GM12891 (cell line): Measurements from ENCODE around the gene POMC.
"Not testable (repeated sequence)": the region's sequence is repeated elsewhere in the genome, so short reads cannot be mapped to it uniquely, and the experiment has no call there.

Experiments used
- DNase-seq: peaks from one replicate; pipeline ENCODE4 v3.0.0; 2011; ENCODE audit warnings: low spot score; ENCODE audit not compliant: insufficient read length
- FAIRE-seq: peaks from 2 replicates; lab custom pipeline; 2011; peaks lifted over from hg19 to GRCh38; lab: Jason Lieb, UNC
- PAX5 ChIP-seq: IDR thresholded peaks from 2 replicates; pipeline ENCODE4 v1.6.1; 2011; ENCODE audit warnings: low read length, moderate library complexity, mild to moderate bottlenecking; ENCODE audit not compliant: insufficient read depth, severe bottlenecking
- POLR2A ChIP-seq: IDR thresholded peaks from 2 replicates; pipeline ENCODE4 v1.6.1; 2011; ENCODE audit warnings: low read depth, low read length, control low read depth
- POLR2AphosphoS5 ChIP-seq: IDR thresholded peaks from 2 replicates; pipeline ENCODE4 v1.6.1; 2011; ENCODE audit warnings: low read depth, low read length, control low read depth
- POU2F2 ChIP-seq: IDR thresholded peaks from 2 replicates; pipeline ENCODE4 v1.6.1; 2011; ENCODE audit warnings: low read depth, mild to moderate bottlenecking, control low read depth, low read length, moderate library complexity
- SPI1 ChIP-seq: IDR thresholded peaks from 2 replicates; pipeline ENCODE4 v1.6.1; 2011; ENCODE audit warnings: low read depth, low read length, control low read depth
- TAF1 ChIP-seq: IDR thresholded peaks from 2 replicates; pipeline ENCODE4 v1.6.1; 2011; ENCODE audit warnings: low read depth, low read length, control low read depth

The POMC gene

DNA sequence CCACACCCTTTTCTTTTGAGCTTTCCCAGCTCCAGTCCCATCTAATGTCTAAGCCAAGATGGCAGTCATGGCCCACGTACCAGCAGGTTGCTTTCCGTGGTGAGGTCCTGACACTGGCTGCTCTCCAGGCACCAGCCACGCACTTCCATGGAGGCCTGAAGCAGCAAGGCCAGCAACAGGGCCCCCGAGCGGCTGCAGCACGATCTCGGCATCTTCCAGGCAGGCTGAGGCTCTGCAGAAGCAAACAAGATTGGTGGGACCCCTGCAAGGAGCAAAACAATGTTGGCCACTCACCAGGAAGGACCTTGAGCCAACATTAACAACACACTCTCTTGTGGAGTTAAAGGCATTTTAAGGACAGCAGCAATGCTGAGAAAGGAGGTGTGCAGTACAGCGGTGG, 3.8 kb downstream of the POMC start:
- TF ChIP-seq POLR2A, result no peak
- TF ChIP-seq PAX5, result no peak
- no peak for TF ChIP-seq POLR2AphosphoS5
- no peak for TF ChIP-seq POU2F2
- TF ChIP-seq SPI1, result no peak
- TF ChIP-seq TAF1, result no peak
- FAIRE-seq (no peak), DNase-seq (no peak)

DNA sequence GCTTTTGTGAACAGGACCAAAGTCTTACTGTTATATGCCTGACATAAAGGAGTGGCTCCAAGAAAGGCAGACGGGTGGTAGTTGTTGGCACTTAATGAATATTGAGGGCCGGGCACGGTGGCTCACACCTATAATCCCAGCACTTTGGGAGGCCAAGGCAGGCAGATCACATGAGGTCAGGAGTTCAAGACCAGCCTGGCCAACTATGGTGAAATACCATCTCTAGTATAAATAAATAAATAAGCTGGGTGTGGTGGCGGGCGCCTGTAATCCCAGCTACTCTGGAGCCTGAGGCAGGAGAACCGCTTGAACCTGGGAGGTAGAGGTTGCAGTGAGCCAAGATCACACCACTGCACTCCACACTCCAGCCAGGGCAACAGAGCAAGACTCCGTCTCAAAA, 6.3 kb downstream of the POMC start:
- DNase-seq, FAIRE-seq: not testable (repeated sequence)

DNA sequence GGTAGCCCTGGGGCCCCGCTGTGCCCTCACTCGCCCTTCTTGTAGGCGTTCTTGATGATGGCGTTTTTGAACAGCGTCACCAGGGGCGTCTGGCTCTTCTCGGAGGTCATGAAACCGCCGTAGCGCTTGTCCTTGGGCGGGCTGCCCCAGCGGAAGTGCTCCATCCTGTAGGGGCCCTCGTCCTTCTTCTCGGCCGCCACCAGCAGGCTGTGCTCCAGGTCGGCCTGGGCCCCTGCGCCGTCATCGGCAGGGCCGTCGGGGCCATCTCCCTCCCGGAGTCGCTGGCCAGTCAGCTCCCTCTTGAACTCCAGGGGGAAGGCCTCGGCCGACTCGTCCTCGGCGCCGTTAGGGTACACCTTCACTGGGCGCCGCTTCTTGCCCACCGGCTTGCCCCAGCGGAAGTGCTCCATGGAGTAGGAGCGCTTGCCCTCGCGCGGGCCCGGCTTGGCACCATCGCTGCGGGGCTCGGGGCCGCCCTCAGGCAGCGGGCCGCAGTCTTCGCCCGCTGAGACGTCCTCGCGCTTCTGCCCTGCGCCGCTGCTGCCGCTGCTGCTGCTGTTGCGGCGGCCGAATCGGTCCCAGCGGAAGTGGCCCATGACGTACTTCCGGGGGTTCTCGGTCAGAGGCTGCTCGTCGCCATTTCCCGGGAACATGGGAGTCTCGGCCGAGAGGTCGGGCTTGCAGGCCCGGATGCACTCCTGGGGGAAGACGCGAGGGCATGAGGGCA, 7.2 kb downstream of the POMC start:
- peak; percentile 72 for DNase-seq
- no peak for FAIRE-seq
- TF ChIP-seq SPI1 (peak; percentile 19; the same call in 1 of the 2 replicates), PAX5 (no peak), POLR2A (peak; percentile 74), POU2F2 (peak; percentile 15; the same call in 1 of the 2 replicates), TAF1 (peak; percentile 50; the same call in 1 of the 2 replicates), POLR2AphosphoS5 (peak; percentile 67; the same call in 1 of the 2 replicates)

DNA sequence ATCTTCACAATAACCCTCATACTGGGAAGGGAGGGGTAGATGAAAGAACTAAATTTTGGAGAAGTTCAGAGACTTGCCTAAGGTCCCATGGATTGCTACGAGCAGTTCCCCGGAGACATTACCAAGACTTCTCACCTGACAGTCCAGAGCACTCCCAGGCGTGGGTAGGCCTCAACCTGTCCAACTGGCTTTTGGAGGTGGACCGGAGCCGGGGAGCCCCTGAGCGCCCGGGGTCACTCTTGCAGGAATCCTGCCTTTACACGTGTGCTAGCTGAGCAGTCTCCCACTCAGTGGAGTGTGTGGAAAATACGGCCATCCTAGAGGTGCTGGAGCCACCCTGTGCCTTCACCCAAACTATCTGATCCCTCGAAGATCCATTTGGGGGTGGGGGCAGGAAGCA, 8.0 kb downstream of the POMC start:
- FAIRE-seq (no peak), DNase-seq (no peak)
- TF ChIP-seq POLR2A (peak; percentile 11; the same call in 1 of the 2 replicates), POLR2AphosphoS5 (no peak), PAX5 (no peak), POU2F2 (no peak), TAF1 (no peak; the same call in 1 of the 2 replicates)

DNA sequence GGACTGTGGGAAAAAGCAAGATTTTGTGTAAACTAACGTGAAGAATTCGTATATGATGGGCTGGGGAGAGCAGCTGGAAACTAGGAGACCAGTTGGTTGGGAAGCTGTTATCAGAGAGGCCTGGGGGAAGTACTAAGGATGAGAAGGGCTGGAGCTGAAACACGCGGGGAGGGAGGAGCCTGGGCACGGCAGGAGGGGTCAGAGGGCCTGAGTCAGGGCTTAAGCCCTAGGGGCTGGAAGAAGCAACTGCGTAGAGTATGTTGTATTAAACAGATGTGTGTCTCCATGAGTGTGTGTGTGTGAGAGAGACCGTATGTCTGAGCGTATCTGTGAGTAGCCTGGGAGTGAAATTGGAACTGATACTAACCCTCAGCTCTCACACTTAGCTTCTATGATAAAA, 8.4 kb downstream of the POMC start:
- TF ChIP-seq PAX5 (no peak), POU2F2 (no peak), TAF1 (peak; percentile 17; the same call in 1 of the 2 replicates), SPI1 (no peak), POLR2A (peak; percentile 15; the same call in 1 of the 2 replicates)
- peak; percentile 88 for FAIRE-seq
- peak; percentile 45 for DNase-seq

DNA sequence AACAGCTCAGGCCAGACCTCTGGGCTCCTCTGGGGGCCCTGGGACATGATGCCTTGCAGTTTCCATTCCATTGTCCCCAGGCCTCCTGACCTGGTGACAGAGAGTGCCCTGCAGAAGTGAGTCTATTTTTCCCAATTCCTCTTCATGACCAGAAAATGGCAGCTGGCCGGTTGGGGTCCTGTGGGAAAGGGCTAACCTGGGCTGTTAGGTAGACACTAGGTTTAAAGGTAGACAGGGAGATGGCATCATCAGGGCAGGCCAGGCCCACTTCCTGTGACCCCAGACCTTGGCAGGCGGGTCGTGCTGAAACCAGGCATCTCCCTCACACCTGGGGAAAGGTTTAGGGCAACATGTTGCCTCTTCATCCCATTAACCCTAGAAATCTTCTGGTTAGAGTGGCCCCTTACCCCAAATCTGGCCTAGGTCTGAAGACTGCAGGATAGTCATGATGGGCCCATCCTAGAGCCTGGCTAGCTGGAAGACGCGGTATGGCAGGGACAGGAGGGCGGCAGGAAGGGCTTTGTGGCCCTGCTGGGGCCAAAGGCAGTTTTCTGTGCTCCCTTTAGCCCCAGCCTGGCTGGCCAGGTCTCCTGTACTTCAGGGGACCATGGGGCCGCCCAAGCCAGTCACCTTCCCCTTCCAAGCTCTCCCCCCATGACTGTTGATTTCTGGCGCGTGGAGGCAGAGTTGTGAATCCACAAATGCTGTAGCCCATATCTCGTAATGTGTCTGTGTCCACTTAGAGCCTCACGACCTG, 10.1 kb downstream of the POMC start:
- TF ChIP-seq POLR2AphosphoS5, result no peak
- no peak for TF ChIP-seq POU2F2
- FAIRE-seq (no peak), DNase-seq (no peak)

DNA sequence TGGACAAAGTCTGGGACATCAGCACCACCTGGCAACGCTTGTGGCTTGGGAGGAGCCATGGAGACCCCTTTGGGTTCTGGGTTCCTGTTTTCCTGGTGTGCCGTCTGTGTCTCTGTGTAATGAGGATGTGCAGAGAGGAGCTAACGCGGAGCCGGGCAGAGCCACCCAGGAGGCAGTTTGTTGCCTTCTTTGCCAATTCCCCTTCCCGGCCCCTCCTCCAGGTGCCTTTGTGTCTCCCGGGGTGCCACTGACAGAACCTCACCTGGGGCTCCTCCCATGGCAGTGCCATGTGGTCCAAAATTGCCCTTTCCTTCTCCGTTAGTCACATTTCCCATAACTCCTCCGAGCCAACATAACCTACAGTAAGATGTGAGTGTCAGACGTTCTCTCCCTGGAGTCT, 13.0 kb downstream of the POMC start:
- DNase-seq, result no peak
- no peak for FAIRE-seq
- TF ChIP-seq POU2F2 (no peak), SPI1 (no peak), POLR2AphosphoS5 (no peak), PAX5 (no peak), TAF1 (no peak), POLR2A (no peak)

DNA sequence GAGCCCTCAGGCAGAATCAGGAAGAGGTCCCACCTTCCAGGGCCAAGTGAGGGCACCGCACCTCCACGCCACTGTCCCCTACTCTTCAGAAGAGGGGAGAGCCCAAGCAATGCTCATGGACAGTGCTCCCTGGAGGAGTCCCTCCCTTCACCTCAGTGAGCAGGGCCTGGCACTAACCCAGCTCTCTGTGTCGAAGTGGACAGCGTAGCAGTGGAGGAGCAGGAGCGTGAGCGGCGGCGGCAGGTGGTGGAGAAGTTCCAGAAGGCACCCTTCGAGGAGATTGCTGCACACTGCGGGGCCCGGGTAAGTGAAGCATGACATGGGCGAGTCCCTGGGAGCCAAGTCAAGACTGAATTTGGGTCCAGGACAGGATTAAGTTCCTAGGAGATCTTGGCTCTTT, 16.7 kb downstream of the POMC start:
- FAIRE-seq, result no peak
- TF ChIP-seq POLR2A, result no peak
- TF ChIP-seq TAF1, result no peak
- TF ChIP-seq PAX5, result no peak
- TF ChIP-seq POLR2AphosphoS5, result no peak
- TF ChIP-seq POU2F2, result no peak
- no peak for TF ChIP-seq SPI1
- no peak for DNase-seq

DNA sequence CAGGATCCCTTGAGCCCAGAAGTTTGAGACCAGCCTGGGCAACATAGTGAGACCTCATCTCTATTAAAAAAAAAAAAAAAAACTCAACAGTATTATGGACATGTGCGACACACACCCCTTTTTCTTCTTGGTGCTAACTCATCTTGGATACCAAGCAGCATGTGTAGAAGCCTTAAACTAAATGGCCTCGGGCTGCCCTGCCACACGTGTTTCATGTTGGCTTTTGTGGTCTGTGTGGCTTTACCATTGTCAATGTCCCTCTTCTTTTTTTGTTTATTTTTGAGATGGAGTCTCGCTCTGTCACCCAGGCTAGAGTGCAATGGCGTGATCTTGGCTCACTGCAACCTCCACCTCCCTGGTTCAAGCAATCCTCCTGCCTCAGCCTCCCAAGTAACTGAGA, 17.4 kb downstream of the POMC start:
- FAIRE-seq, DNase-seq: not testable (repeated sequence)

DNA sequence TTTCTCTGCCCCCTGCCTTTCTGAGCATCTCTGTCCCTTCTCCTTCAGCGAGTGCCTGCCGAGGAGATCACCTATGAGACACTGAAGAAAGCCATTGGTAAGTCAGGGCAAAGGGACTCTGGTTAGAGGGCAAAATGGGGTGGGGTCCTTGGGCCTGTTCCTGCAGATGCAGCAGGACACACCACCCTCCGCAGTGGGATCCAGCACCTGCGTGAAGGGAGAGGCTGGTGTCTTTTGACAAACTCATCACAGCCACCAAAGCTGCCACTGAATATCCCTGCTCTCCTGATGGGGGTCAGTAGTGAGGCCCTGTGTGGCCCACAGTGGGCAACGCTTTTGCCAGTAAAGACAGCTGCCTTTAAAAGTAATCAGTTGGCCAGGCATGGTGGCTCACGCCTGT, 18.7 kb downstream of the POMC start:
- no peak for TF ChIP-seq POLR2AphosphoS5
- TF ChIP-seq POLR2A, result no peak
- TF ChIP-seq PAX5, result no peak
- no peak for TF ChIP-seq POU2F2
- no peak for TF ChIP-seq SPI1
- FAIRE-seq, result no peak
- no peak for DNase-seq
